ENCODE results near the gene VILL. TPM values are rescaled to one million over a fixed set of nuclear protein-coding genes. Genes with fewer than 3 reads are reported as not detected.

VILL gene
- total RNA-seq, 2 experiments from 2014 or later, result 13.2 to 23.5 TPM

DNA sequence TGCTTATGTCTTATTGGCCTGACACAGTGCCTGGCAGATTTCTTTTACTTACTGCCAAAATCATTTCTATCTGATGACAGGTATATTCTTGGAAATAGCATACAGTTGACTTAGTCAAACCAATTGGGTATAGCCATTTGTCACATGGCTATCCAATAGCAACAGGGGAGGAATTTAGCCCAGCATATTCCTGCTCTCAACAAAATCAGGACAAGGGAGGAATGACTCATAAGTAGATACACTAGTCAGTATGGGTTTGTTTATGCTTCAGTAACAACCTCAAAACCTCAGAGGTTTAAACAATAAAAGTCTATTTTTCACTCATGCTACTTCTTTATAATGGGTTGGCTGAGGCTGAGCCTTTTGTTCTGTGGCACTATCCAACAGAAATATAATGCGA is 38.0 kb upstream of the VILL start:
- no peak for DNase-seq (ENCODE audit: low spot score)

GRCh38 chr3:37953226-37953625 is 37.4 kb upstream of the VILL start:
- TF ChIP-seq, protein P1, sequence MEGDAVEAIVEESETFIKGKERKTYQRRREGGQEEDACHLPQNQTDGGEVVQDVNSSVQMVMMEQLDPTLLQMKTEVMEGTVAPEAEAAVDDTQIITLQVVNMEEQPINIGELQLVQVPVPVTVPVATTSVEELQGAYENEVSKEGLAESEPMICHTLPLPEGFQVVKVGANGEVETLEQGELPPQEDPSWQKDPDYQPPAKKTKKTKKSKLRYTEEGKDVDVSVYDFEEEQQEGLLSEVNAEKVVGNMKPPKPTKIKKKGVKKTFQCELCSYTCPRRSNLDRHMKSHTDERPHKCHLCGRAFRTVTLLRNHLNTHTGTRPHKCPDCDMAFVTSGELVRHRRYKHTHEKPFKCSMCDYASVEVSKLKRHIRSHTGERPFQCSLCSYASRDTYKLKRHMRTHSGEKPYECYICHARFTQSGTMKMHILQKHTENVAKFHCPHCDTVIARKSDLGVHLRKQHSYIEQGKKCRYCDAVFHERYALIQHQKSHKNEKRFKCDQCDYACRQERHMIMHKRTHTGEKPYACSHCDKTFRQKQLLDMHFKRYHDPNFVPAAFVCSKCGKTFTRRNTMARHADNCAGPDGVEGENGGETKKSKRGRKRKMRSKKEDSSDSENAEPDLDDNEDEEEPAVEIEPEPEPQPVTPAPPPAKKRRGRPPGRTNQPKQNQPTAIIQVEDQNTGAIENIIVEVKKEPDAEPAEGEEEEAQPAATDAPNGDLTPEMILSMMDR (conservative IDR thresholded peaks at IDR 0.05; ENCODE audit: low read length), result no peak
- no peak for TF ChIP-seq EZH2phosphoT487 (IDR thresholded peaks at IDR 0.05; ENCODE audit: borderline replicate concordance, low read depth, low read length)
- Histone ChIP-seq H3K4me3 (ENCODE audit: low read depth, low read length, poor library complexity, severe bottlenecking) (no peak overlapping the region), H4K20me1 (ENCODE audit: insufficient read depth, low read length) (no peaks in the 10 kb centered on the region), H2AFZ (ENCODE audit: low read length) (0 out of 2 replicates have a peak overlapping the region, but pooled peaks have one; percentile 0), H3K27ac (ENCODE audit: low read depth, low read length, poor library complexity, severe bottlenecking) (no peak overlapping the region), H3K36me3 (ENCODE audit: insufficient read depth, low read length) (no peaks in the 10 kb centered on the region), H3K9me3 (ENCODE audit: low read length) (no peaks in the 10 kb centered on the region), H3K79me2 (ENCODE audit: insufficient read depth, low read depth, low read length) (no peaks in the 10 kb centered on the region), H3K4me2 (ENCODE audit: low read length) (no peak overlapping the region), H3K4me1 (ENCODE audit: insufficient read depth, low read length, poor library complexity, severe bottlenecking) (peaks cover 20% of the 10 kb centered on the region), H3K9me2 (ENCODE audit: insufficient read depth, low read length) (no peaks in the 10 kb centered on the region)
- intact Hi-C loops (cut with micrococcal nuclease; ENCODE audit: unreplicated experiment), result no loop called here
- no peak for DNase-seq (ENCODE audit: low spot score)
- ChIA-PET CTCF (ENCODE audit: unreplicated experiment) (no interaction called here), POLR2A (no interaction called here)
- BruUV-seq (replicated peaks), result no TSS peak

More for the DNA sequence above, 38.0 kb upstream of the VILL start:
- intact Hi-C loops (cut with micrococcal nuclease; ENCODE audit: unreplicated experiment), result no loop called here
- CTCF ChIA-PET (ENCODE audit: unreplicated experiment), result no interaction called here
- H3K4me3 ChIP-seq (ENCODE audit: low read depth, low read length, poor library complexity, severe bottlenecking), result no peak overlapping the region
- no TSS peak for BruUV-seq (replicated peaks)
- no peak overlapping the region for H3K4me2 ChIP-seq (ENCODE audit: low read length)
- peaks cover 20% of the 10 kb centered on the region for H3K4me1 ChIP-seq (ENCODE audit: insufficient read depth, low read length, poor library complexity, severe bottlenecking)
- TF ChIP-seq, protein P1 (conservative IDR thresholded peaks at IDR 0.05; ENCODE audit: low read length), result no peak
- TF ChIP-seq EZH2phosphoT487 (IDR thresholded peaks at IDR 0.05; ENCODE audit: borderline replicate concordance, low read depth, low read length), result no peak
- no peak overlapping the region for H2AFZ ChIP-seq (ENCODE audit: low read length)
- H4K20me1 ChIP-seq (ENCODE audit: insufficient read depth, low read length), result no peaks in the 10 kb centered on the region
- H3K36me3 ChIP-seq (ENCODE audit: insufficient read depth, low read length), result no peaks in the 10 kb centered on the region
- H3K9me2 ChIP-seq (ENCODE audit: insufficient read depth, low read length), result no peaks in the 10 kb centered on the region
- POLR2A ChIA-PET, result no interaction called here
- H3K9me3 ChIP-seq (ENCODE audit: low read length), result no peaks in the 10 kb centered on the region
- H3K79me2 ChIP-seq (ENCODE audit: insufficient read depth, low read depth, low read length), result no peaks in the 10 kb centered on the region
- H3K27ac ChIP-seq (ENCODE audit: low read depth, low read length, poor library complexity, severe bottlenecking), result no peak overlapping the region

GRCh38 chr3:37953707-37954394 is 36.7 kb upstream of the VILL start:
- CTCF ChIA-PET (ENCODE audit: unreplicated experiment), result no interaction called here
- H4K20me1 ChIP-seq (ENCODE audit: insufficient read depth, low read length), result no peaks in the 10 kb centered on the region
- POLR2A ChIA-PET, result no interaction called here
- no peak overlapping the region for H3K4me3 ChIP-seq (ENCODE audit: low read depth, low read length, poor library complexity, severe bottlenecking)
- H3K27ac ChIP-seq (ENCODE audit: low read depth, low read length, poor library complexity, severe bottlenecking), result no peak overlapping the region
- no peaks in the 10 kb centered on the region for H3K9me2 ChIP-seq (ENCODE audit: insufficient read depth, low read length)
- TF ChIP-seq, protein P1 (conservative IDR thresholded peaks at IDR 0.05; ENCODE audit: low read length), result no peak
- TF ChIP-seq EZH2phosphoT487 (IDR thresholded peaks at IDR 0.05; ENCODE audit: borderline replicate concordance, low read depth, low read length), result no peak
- 0 out of 2 replicates have a peak overlapping the region, but pooled peaks have one; percentile 0 for H2AFZ ChIP-seq (ENCODE audit: low read length)
- no peak overlapping the region for H3K4me2 ChIP-seq (ENCODE audit: low read length)
- no peaks in the 10 kb centered on the region for H3K79me2 ChIP-seq (ENCODE audit: insufficient read depth, low read depth, low read length)
- no peaks in the 10 kb centered on the region for H3K36me3 ChIP-seq (ENCODE audit: insufficient read depth, low read length)
- no peaks in the 10 kb centered on the region for H3K9me3 ChIP-seq (ENCODE audit: low read length)
- DNase-seq (ENCODE audit: low spot score), result no peak
- H3K4me1 ChIP-seq (ENCODE audit: insufficient read depth, low read length, poor library complexity, severe bottlenecking), result peaks cover 20% of the 10 kb centered on the region
- BruUV-seq (replicated peaks), result no TSS peak
- intact Hi-C loops (cut with micrococcal nuclease; ENCODE audit: unreplicated experiment), result no loop called here

All from OCI-LY7 (cell line).